GM10847 (cell line): ENCODE data around the gene PRKCA.

Experiments used
- POLR2A ChIP-seq: IDR thresholded peaks from 2 replicates; pipeline ENCODE4 v1.6.1; 2011; ENCODE audit not compliant: insufficient read length; ENCODE audit errors: extremely low read depth

PRKCA gene

DNA sequence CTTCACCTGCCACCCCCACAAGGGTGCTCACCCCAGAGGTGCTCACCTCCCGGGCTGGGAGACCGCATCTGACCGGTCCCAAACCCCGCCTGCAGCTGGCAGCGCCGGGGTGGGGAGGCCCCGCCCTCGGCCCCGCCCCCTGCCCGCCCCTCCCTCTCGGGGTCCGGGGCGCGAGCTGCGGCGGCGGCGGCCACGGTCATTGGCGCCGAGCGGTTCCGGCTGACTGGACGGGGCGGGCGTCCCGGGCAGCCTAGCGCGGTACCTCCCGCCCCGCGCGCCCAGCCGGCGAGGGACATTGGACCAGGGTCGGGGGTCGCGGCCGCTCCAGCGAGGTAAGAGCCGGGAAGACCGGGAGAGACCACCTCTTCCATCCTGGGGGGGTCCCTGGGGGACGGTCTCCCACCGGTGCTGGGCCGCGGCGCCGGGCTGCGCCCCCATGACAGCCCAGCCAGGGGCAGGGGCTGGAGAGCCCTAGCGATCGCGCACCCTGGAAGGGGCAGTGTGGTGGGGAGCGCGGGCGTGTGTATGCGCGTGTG lies 532.6 kb downstream of the PRKCA start, which contains the start of gene CACNG5:
Gene CACNG5 (plus strand): TSS at position 199 of the 536 bp plus-strand sequence. CDS start 42,216 bp downstream, outside the sequence.
- TF ChIP-seq POLR2A, result no peak

DNA sequence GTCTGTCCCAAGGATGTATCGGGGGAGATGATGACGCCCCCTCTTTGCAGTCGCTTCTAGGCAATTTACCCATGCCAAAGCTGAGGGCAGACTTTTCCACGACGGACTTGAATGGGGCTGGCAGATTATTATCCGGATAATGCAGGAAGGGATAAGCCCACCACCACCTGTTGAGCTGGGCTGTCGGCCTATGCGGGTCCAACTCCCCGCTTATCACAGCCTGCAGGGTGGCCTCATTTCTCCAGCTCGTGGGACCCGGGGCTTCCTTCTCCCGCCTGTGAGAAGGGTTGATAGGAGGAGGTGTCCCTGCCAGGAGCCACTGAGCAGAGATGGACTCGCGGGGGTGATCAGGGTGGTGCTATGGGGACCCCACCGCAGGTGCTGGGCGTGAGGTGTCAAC lies 533.1 kb downstream of the PRKCA start:
- TF ChIP-seq POLR2A, result no peak

DNA sequence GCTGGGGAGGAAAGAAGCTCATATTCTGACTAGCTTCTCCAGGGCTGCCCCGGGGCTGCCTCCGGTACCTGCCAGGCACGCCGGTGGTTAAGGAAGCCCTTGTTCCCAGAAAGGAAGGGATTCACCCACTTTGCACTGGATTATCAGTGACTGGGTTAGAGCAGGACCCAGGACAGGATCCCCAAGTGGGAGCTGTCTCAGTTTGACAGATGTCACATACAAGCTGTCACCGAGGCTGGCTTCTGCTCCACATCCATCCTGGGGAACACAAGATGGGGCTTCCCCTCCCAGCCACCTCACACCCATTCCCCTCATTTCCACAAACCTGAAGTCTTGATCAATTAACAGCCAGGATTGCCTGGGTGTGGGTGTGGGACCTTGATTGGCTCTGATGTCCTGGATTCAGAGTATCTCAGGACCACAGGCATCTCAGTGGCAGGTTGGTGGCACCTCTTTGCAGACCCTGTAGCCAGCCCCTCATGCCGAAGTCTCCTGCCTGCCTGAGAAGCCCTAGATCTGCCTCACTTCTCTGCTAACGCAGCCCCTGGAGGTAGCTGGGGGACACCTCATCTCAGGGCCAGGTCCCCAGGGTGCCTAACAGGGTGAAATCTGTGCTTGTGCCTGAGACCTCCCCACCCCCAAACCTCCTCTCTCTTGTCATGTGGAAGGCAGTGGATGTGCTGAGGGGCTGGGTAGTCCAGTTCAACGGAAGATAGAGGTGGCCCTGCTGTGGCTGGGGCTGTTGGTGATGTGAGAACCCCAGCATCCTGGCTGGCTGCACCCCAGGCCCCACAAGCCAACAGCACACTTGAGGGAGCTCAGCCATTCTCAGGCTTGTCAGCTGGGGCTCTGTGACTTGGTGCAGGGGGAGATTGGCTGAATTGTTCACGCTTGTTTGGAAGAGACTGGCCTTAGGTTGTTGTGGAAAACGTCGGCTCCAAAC lies 533.9 kb downstream of the PRKCA start:
- TF ChIP-seq POLR2A, result no peak

DNA sequence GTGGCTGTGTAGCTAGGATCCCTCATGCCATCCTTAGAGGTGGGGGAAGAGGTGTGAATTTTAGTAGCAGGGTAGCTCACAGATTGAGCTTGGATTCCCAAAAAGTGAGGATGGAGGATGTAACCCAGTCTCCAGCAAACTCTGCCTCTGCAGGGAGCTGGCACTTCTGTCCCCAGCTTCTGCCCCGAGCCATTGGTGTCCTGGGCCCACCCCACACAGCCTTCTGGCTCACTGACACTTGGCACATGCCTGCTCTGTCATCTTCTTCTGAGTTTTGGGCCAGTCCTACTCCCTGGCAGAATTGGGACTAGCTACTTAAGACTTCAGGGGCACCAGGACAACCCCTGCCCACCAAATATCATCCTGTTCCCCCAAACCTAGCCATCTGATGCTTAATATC lies 534.8 kb downstream of the PRKCA start:
- no peak for TF ChIP-seq POLR2A

DNA sequence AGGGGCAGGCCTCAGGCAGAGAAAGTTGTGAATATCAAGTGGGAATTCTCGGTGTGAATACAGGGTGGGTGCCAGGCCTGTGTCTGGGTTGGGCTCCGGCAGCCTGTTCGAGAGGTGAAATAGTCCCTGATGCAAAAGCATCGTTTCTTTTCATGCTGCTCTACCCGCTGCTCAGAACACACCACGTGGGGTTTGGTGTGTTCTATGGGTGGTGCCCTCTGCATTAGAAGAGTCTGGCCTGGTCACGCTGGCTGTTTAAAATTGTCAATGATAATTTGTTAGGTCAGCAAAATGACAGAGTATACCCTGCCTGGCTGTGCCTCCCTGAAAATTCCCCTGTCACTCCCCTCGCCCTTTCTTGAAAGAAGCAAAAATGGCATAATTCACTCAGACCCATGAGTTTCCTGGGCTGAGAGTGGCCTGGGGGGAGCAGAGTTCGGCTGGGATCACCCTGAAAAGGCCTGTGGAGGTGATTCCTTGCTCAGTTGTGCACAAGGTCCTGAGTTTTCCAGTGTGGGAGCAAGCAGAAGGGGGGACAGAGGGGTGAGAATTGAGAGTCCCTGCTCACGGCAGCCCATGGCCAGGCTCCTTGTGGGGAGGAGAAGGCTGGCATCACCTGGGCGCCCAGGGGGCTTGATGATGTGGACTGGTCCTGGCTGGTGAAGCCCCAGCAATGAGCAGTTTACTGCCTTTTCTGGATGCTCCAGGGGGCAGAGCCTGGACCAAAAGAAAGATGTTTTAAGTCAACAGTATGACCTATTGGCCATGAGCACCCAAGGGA lies 535.7 kb downstream of the PRKCA start:
- no peak for TF ChIP-seq POLR2A

DNA sequence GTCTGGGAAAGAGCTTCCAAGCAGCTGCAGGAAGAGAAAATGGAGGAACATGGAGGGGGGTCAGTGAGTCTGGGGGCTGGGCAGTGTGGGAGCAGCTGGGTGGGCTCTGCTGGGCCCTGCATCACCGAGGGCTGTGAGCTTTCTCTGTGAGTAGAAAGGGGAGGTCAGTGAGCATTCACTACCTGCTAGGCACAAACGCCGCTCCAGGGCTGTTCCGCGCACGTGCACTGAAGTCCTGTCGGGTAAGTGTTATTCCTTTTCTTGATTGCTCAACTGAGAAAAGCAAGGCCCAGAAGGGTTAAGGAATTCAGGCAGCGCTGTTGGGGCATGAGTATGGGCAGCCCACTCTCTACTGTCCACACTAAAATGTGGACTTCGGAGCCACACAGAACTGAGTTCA lies 537.2 kb downstream of the PRKCA start:
- no peak for TF ChIP-seq POLR2A

DNA sequence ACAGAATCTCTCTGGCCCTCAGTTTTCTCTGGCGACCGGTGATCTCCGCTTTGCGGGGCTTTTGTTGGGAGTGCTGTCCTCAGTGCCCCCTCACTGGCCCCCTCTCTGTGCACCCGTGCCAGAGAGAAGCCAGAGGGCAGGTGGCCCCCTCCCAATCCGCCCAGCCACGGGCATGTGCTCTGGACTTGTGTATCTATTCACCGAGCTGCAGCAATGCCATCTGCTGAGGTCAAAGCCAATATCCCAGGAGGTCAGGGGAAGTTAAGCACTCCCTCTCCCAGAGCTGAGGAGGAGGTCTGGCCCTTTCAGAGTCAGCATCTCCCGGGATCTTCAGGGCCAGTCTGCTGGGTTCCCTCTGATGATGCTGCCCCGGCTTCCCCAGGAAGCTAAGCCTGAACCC lies 537.6 kb downstream of the PRKCA start:
- TF ChIP-seq POLR2A, result no peak

DNA sequence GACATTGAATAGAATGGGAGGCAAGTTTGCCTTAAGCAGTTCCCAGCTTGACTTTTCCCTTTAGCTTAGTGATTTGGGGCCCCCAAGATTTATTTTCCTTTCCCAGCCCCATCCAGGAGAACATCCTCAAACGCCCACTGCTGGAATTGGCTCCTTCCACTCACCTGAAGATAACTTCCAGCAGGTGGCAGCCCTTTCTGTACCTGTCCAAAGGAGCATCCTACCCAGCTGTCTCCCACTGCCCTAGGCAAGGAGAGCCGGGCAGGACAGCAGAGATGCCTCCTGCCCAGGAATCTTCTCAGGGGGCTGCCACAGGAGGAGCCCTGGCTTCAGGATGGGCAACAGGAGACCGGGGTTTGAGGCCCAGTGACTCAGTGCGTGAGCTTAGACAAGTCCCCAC lies 538.9 kb downstream of the PRKCA start:
- no peak for TF ChIP-seq POLR2A

DNA sequence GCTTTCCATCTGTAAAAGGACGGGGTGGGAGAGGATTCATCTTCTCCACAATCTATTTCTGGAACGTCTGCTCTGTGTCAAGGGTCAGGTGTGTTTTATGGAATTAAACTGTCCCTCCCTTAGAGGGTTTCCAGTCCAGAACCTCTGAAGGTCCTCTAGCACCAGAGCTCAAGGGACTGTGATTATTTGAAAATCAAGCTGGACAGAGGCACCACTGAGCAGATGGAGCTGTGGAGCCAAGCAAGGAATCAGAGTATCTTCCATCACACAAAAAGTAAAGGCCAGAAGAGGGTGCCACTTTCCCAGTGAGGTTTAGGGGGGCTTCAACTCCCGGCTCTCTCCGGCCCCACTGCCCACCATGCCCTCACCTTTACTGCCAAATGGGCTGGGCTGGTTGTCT lies 539.3 kb downstream of the PRKCA start:
- TF ChIP-seq POLR2A, result no peak

DNA sequence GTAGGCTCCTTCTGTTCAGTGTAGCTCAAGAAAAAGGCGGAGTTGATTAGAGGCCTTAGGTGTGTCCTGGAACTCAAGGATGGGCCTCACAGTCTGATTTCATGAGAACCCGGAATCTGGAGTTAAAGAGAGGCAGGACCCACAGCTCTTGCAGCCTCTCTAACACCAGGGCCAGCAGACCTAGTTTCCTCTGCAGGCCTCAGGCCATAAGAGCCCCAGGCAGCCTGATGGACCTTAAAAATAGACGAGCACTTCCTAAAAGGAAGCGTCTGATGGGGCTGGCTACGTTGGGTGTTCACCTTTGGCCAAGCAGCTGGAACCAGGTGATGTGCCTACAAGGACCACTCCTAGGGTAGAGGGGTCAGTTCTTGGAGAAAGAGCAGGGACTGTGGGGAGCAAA lies 540.1 kb downstream of the PRKCA start:
- no peak for TF ChIP-seq POLR2A

DNA sequence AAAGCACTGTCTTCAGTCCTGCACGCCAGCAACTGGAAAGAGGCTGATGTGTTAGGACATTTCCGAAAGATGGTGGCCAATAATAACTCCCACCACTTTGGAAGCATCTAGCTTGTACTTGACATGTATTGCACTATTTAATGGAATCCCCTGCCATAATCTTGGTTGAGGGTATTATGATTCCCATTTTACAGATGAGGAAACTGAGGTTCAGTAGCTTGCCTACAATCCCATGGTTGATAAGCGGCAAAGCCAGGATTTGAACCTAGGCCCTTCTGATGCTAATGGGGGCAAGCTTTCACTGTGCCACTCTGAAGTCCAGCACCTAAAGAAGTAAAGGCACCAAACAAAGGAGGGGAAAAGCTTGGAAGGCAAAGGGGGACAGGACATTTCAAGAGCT lies 540.5 kb downstream of the PRKCA start:
- TF ChIP-seq POLR2A, result no peak

DNA sequence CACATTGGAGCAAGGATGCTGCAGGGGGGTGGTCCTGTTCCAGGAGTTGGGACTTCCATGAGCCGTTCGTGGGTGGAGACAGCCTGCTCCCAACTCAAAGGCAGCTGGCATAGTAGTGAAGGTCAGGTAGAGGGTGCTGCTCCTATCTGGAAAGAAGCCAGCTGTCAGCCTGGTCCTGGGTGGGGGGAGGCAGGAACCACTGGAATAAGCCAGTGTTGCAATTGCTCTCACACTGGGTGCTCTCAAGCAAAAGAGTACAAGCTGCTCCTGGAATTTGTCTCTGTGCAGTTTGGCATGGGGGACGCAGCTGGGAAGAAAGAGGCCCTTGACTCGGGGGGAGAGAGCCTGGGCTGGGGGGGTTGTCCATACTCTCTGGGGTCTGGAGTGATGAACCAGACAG lies 541.2 kb downstream of the PRKCA start:
- no peak for TF ChIP-seq POLR2A

DNA sequence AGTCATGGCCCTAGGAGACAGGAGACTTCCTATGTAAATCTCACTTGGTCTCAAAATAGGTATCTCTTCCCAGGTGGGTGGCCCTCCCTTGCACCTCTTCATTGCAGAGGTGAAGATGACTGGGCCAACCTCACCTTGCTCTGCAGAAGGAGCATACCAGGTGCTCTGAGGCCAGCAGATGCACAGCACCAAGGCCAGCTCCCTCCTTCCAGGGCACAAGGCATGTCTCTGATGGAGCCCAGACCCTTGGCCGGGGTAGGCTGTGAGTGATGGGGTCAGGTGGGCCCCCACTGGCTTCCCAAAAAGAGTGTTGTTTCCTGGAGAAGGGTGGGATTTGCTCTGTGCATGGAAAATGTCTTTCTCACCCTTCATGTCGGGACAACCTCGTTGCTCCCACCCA lies 545.3 kb downstream of the PRKCA start:
- TF ChIP-seq POLR2A, result no peak

DNA sequence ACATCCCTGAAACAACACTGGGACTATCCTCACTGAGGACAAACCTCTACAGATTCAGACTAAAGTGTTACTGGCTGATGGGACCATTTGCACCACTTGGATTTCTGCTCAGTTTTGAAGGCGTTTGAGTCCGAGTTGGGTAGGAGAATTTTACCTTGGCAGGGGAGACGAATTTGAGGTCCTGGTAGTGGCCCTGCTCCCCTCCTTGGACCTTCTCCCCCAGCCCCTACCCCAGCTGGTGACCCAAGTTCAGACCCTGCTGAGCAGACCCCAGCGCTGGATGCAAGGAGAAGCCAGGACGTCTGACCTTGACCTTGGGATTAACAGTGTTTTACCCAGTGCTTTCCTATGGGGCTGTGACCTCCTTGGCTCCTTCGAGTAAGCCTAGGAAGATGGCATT lies 546.1 kb downstream of the PRKCA start:
- no peak for TF ChIP-seq POLR2A

DNA sequence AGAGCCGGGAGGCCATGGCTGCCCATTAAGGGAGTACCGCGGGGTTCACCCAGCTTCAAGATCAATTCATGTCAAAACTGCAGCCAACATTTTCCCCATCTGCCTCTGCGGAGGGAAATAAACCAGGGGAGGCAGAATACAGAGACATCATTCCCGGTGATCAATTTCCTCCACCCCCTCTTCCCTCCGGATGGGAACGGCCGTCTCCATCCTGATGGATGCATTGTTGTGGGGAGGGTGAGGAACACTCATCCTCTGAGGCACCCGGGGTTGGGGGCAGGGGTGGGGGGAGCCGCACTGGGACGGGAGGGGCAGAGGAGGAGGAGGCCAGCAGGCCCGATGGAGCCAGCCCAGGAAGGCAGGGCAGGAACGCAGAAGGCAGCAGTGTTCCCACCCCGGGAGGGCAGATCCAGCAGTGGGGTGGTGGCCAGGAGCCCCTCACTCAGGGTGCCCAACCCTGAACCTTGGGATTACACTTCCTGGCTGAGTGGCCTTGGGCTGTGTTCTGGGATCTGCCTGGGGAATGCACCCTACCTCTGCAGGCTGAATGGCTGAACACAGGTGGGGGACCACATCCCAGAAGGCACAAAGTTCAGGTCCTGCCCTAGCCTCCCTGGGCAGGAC lies 546.7 kb downstream of the PRKCA start:
- no peak for TF ChIP-seq POLR2A
